Smooth muscle cell of the brain vasculature (primary cell): ENCODE results near the gene WNT9B.
"Not testable (repeated sequence)": the region's sequence is repeated elsewhere in the genome, so short reads cannot be mapped to it uniquely, and the experiment has no call there.

ENCODE experiments used
- DNase-seq: peaks from one replicate; pipeline ENCODE4 v3.0.0-alpha.2; 2012; ENCODE audit warnings: low read depth, low spot score

The WNT9B gene

DNA sequence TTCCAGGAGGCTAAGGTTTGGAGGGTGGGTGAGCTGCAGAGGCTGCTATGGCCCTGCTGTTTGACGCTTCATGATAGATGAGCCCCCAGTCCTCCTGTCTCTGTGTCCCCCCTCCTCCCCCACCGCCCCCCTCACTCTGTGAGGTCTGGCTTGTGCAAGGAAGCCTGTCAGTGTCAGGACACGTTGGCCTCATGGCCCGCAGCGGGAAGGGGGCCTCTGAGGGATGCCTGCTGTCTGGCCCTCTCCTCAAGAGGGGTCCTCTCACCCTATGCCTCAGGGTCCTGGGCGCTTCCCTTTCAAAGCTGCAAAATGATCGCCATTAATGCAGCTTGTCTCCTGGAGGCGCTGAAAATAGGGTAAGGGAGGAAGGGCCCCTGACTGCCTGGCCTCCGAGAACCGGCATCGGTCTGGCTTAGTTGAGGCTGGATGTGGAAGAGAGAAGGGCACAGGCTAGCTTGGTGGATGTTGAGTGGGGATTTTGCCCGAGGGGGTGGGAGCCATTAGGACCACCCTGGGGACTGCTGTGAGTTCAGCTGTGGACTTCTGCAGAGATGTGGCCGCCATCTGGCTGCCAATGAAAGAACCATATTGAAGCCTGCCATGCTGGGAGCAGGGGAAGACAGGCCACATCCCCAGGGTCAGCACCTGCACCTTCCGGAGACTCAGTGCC lies 56.8 kb downstream of the WNT9B start:
- DNase-seq: no peak

DNA sequence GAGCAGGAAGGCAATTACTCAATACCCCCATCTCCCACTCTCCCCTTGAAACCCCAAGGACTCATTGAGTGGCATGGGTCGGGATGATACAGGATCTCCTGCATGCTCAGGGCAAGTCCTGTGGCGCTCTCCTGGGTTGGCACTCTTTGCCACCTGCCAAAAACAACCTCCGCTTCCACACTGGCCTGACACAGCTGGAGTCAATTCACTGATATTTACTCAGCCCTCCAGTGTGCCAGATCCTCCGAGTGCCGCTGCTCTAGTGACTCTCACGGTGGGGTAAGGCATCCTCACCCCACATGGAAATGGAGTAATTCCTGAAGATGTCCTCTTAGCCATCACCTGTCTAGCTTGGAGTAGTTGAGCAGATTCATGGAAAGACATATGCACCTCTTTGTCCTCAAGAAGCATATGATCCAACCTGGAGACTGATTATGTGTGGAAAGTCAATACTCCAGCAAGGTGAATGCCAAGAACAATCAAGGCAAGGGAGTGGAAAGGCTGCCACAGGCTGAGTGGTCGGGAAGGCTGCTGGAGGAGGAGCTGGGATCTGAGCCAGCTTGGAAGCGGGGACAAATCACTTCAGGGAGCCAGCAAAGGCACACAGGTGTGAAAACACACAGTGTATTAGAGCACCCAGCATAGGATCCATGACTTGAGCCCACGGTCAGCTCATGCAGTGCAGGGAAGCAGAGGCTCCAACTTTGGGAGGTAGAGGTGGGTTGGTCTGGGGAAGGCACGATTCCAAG lies 59.0 kb downstream of the WNT9B start:
- DNase-seq: no peak

DNA sequence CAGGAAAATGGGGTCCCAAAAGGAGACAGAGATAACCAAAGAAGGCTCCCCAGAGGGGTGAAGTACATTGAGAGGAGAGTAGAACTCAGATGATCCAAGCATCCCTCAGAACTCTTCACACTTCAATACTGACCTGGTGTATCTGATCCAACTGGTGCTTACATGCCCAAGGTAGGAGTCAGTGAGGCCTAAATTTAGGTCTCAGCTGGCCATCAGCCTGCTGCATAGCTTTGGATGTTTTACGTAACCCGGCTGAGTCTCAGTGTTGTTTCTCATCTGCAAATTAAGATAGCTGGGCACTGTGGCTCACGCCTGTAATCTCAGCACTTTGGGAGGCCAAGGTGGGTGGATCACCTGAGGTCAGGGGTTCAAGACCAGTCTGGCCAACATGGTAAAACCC lies 59.9 kb downstream of the WNT9B start:
- no peak for DNase-seq

DNA sequence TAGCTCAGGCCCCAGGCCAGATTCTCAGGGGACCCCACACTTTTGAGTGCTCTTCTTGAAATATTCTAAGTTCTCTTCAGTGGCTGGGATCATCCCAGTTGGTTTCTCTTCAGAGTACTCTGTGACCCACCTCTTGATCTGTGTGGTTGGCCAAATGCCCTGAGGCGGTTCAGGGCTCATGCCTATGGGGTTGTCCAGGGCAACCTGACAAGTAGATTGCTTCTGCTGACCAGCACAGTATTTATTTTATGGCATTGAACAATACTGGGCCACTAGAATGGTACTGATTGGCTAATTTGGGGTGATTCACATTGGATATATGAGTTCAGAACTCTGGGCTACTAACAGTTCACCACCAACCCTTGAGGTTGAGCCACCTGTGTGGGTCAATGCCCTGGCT lies 64.2 kb downstream of the WNT9B start:
- no peak for DNase-seq

DNA sequence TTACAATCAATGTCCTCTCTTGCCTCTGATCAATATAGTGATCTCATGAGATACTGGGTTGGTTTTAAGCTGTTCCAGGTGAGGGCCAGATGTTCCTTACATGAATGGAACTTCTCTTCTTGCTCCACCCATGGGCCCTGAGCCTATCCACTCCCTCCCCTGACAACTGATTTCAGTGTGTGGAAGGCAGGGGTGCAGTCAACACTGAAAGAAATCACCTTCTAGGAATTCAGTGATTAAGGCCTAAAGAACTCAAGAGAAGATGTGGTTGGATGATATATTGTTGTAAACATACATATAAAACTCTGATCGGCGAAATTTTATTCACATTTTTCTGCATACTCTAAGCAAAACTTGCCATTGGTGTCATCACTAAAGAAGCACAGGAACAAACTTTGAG lies 64.8 kb downstream of the WNT9B start:
- no peak for DNase-seq

DNA sequence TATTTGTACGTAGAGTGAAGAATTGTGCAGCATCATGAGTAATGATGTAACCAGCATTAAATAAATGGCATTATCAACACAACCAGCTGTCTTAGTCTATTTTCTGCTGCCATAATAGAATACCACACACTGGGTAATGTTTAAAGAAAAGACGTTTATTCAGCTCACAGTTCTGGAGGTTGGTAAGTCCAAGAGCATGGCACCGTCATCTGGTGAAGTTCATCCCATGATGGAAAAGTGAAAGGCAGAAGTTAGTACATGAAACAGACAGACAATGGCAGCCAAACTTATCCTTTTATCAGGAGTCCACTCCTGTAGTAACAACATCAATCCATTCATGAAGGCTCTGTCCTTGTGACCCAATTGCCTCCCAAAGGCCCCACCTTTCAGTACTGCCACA lies 65.2 kb downstream of the WNT9B start:
- no peak for DNase-seq

DNA sequence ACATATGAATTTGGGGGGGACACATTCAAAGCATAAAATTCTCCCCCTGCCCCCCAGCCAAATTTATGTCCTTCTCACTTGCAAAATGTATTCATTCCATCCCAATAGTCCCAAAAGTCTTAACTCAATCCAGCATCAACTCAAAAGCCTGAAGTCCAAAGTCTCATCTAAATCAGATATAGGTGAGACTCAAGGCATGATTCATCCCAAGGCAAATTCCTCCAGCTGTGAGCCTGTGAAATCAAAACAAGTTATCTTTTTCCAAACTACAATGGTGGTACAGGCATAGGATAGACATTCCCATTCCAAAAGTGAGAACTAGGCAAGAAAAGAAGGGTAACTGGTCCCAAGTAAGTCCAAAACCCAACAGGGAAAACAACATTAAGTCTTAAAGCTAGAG lies 65.7 kb downstream of the WNT9B start:
- DNase-seq: no peak

DNA sequence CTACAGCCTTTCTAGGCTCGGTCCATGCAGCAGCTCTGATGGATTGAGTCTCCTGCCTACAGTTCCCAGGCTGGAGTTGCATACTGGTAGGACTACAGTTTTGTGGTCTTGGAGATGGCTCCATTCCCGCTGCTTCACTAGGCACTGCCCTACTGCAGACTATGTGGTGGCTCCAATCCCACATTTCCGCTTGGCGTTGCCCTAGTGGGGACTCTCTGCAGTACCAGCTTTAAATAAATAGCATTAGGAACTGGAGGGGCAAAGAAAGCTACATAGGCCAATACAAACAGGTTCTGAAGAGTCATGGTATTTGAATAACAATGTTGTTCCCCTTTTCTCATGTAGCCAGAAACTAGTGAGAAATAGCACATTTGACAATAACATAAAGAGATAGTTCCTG lies 66.1 kb downstream of the WNT9B start:
- no peak for DNase-seq

DNA sequence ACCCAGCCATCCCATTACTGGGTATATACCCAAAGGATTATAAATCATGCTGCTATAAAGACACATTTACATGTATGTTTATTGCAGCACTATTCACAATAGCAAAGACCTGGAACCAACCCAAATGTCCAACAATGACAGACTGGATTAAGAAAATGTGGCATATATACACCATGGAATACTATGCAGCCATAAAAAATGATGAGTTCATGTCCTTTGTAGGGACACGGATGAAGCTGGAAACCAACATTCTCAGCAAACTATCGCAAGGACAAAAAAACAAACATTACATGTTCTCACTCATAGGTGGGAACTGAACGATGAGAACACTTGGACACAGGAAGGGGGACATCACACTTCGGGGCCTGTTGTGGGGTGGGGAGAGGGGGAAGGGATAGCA lies 70.6 kb downstream of the WNT9B start:
- DNase-seq: not testable (repeated sequence)

DNA sequence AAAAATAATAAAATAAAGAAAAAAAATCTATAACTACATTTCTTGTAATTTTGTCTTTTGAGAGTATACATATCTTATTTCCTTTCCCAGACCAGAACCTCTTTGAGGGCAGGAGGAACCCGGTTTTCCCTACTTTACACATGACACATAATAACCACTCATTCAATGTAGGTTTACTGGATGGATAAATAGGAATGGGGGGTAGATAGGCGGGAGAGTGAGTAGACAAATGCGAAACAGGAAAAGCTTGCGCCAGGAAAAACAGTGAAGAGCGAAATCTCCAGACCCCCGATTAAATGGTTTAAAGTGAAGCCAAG lies 71.1 kb downstream of the WNT9B start:
- no peak for DNase-seq

DNA sequence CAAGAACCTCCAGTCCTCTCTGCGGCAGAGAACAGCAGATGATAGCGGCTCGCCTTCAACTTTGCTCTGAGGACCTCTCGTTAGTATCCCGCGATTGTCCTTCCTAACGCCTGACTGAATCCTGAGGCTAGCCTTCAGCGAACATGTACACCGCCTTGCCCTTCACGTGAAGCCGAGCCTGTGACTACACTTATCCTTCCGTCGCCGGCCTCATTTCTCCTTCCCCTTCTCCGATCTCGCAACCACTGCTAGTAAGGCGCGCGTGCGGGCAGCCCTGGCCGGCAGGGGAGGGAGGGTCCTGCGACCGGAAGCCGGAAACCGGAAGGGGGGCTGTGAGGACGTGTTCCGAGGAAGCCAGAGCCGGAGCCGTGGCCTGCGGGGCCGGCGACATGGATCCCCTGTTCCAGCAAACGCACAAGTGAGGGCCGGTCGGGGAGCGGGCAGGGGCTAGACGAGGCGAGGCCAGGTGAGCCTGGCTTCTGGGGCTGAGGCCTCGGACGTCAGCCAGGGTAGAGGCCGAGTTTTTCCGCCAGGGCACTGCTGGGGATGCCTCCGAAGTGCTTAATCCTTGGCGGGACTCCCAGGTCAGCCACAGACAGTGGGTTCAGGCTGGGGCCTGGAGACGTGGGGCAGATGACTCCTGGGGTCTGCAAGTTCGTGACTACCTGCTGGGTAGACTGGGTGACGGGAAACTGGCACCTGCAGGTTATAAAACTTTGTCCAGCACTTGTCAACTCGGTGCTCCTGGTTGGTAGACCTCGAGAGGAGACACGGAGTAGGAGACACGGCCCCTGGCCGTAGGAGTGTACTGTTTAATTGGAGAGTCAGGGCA lies 71.6 kb downstream of the WNT9B start, which contains the start of gene GOSR2:
Gene GOSR2 (plus strand): TSS at position 357 of the 832 bp plus-strand sequence. CDS start 33 bp downstream, at position 390.
- DNase-seq: peak; percentile 72

DNA sequence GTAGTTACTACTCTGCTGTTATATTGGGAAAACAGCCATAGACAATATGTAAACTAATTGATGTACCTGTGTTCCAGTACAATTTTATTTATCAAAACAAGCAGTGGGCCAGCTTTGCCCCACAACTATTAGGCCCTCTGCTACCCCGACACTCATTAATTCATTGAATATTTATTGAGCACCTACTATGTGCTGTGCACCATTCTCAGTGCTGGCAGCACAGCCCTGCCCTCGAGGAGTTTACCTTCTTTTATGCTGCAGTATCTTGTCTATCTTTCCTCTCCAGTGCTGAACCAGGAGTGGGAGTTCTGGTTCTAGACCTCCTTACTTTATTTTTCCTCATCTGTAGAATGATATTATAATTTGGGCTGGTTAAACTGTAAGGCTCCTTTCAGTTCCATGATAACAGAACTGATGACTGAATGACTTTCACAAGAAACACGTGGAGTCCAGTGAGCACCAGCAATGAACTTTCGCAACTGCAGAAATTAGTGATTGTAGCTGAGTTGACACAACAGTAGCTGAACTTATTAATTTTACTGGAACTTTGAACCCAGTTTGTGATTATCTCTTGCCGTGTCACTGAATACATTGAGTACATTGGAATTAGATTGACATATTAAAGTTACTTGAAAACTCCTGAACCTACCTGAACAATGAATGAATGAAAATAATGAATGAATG lies 73.9 kb downstream of the WNT9B start:
- DNase-seq: no peak

DNA sequence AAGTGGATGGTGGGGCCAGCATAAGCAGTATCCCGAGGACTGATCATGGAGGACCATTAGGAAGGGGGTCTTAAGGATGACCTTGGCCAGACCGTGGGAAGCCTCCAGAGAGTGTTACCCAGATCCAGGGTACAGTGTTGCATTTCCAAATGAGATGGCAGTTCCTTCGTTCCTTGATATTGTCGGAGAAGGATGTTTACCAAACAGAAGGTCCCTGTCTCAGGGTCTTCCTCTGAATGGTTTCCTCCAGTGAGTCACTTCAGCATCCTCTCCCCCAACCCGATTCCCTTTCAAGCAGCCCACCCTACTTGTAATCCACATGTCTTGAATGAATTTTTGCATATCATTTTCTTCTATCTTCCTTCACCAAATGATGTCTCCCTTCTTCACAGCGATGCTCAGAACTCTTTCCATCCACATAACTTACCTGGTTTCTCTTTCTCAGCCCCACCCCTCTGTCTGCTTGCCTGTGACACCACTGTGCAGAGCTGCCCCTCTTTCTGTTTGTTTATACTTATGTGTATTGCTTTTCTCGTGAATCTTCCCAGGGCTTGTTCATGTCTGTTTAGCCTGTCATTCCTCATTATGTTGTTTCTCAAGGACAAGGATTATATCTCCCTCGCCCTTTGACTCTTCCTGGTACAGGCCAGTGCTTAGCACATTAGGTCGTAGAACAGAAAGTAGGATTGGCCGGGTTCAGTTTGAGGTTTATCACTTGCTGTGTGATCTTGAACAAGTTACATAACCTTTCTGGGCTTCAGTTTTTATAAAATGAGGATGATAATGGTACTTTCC lies 77.3 kb downstream of the WNT9B start:
- DNase-seq: no peak

DNA sequence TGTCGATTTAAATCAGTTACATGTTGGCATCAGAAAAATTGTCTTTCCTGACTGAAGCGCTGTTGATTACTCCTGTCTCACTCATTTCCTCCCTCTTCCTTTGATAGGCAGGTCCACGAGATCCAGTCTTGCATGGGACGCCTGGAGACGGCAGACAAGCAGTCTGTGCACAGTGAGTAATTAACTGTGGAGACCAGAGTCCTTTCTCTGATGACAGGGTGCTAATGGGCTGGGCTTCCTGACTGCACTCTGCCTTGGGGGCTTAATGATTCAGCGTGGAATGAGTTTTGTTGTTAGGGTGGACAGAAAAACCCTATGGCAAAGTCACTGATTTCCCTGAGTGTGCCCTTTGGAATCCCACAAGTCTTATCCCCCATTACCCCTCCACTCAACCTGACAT lies 78.0 kb downstream of the WNT9B start:
- DNase-seq: no peak

DNA sequence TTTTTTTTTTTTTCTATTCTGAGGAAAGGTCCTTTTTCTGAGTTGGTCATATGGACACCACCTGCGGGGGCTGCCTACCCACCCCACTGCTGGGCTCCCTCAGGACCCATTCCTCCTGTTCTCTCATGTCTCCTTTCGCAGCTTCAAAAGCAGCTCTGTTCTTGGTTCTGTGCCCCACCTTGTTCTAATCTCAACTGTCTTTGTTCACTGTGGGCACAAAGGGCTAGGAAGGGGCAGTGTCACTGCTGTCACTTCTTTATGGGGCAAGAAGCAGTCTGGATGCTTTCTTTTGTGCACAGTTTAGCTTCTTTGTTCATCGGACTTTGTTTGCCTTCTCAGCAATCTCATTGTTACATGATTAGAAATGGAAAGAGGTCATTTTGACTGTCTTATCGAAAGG lies 78.7 kb downstream of the WNT9B start:
- DNase-seq: no peak

DNA sequence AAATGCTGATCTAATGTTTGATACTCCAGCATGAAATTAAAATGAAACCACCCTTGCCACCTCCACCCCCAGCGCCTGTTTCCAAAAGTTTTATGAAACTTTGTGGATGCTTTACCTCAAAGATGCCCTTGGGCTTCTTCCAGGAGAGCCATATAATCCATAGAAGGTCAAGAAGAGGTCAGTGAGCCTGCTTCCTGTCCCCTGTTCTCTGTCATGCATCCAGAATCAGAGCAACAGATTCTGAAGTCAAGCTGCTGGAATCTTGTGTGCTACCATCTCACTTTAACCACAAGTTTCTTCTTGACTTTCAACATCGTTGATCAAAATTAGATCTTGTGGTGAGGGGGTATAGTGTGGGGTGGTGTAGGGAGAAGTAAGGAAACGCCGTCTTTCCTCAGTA lies 80.2 kb downstream of the WNT9B start:
- no peak for DNase-seq

DNA sequence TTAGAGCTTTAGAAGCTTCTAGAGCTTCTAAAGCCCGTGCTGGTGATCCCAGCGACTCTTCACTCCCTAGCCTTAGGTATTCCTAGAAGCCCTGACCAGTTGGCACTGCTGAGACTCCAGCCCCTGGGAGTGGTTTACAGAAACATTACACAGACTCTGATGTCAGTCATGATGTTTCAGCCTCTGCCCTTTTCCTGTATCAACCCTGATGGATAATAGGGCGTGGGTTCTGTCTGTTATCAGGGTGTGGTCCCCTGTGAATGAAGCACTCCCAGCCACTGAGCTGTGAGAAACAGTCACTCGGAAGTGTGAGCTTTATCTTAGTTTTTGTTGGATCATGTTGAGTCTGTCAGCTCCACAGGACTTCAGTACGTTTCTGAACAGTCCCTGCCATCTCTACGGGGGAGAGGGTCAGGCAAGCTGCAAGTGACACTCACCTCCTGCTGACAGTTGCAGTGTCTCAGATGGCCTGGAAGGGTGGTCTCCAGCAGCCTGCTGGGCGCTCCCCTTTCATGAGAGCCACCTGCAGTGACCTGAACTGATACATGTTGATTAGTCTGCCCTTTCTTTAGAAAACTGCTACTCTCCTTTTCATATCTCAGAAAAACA lies 84.4 kb downstream of the WNT9B start:
- no peak for DNase-seq
